ENCODE data around the gene OR9Q1. TPM values are rescaled to one million over a fixed set of nuclear protein-coding genes. Genes with fewer than 3 reads are reported as not detected.

OR9Q1 gene
- total and polyA plus RNA-seq, 2 of the 13 experiments (the other 11 are each of a cell fraction or from before 2014, with no cell fraction given), result not detected

DNA sequence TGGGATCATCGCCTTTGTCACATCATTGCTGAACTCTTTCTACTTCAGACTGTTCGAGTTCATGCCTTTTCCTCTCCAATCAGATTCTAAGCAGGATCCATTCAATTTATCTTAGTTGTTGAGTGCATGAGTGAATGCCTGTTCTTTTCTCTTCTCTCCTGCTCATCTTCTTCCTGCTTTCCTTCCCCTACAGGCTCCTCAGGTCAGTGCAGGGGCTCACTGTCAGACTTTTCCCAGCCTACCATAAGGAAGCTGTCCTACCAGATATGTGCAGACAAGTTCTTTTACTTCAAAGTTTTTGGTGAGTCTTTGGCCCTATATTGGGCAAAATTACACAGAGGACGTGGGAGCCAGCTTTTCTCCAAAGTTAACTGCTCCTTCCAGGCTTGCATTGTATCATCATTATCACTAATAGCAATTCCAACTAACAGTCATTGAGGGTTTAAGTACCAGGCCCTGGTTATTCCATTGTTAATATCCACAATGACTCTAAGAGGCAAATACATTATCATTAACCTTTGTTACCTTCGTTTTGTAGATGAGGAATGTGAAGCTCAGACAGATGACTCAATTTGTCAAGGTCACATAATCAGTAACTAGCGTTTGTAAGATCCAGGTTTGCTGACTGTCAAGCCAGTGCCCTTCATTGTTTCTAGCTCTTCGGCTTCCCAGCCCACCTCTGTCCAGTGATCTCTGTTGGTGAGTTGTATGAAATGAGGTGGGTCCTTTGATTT lies 37.4 kb downstream of the OR9Q1 start (continued):
- TF ChIP-seq, protein P1, sequence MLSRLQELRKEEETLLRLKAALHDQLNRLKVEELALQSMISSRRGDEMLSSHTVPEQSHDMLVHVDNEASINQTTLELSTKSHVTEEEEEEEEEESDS (CRISPR knock-in tag; IDR thresholded peaks at IDR 0.05; ENCODE audit: borderline replicate concordance), result no peak
- TF ChIP-seq ZNF569 (CRISPR knock-in tag; IDR thresholded peaks at IDR 0.05; ENCODE audit: borderline replicate concordance) (no peak), ZNF331 (CRISPR knock-in tag; IDR thresholded peaks at IDR 0.05) (0 out of 2 replicates have a peak, but pooled peaks have one; percentile 31), CENPX (CRISPR knock-in tag; IDR thresholded peaks at IDR 0.05) (no peak), HMG20A (CRISPR knock-in tag; IDR thresholded peaks at IDR 0.05; ENCODE audit: borderline replicate concordance) (peak; percentile 80), ZNF160 (CRISPR knock-in tag; IDR thresholded peaks at IDR 0.05) (no peak), HDAC6 (IDR thresholded peaks at IDR 0.05; ENCODE audit: low read depth, low read length) (no peak), XBP1 (CRISPR knock-in tag; IDR thresholded peaks at IDR 0.05) (no peak), HOXA7 (CRISPR knock-in tag; IDR thresholded peaks at IDR 0.05) (no peak), ZNF280D (CRISPR knock-in tag; IDR thresholded peaks at IDR 0.05) (0 out of 2 replicates have a peak, but pooled peaks have one; percentile 71), ZNF629 (CRISPR knock-in tag; conservative IDR thresholded peaks at IDR 0.05) (no peak), ZNF282 (IDR thresholded peaks at IDR 0.05; ENCODE audit: partially characterized antibody) (no peak), GPN1 (CRISPR knock-in tag; IDR thresholded peaks at IDR 0.05; ENCODE audit: borderline replicate concordance) (no peak), NFIC (IDR thresholded peaks at IDR 0.05; ENCODE audit: low read length) (no peak), ATF7 (IDR thresholded peaks at IDR 0.05) (no peak), ATF7 (CRISPR knock-in tag; IDR thresholded peaks at IDR 0.05) (no peak), ARHGAP35 (CRISPR knock-in tag; IDR thresholded peaks at IDR 0.05; ENCODE audit: borderline replicate concordance) (no peak), ERF (CRISPR knock-in tag; IDR thresholded peaks at IDR 0.05) (peak; percentile 29; the same call in 1 of the 2 replicates), GATA4 (IDR thresholded peaks at IDR 0.05; ENCODE audit: borderline replicate concordance, low read depth) (no peak), SALL1 (CRISPR knock-in tag; IDR thresholded peaks at IDR 0.05) (peak; percentile 70), FOSL2 (CRISPR knock-in tag; IDR thresholded peaks at IDR 0.05) (peak; percentile 90), PLRG1 (conservative IDR thresholded peaks at IDR 0.05) (no peak), NFATC3 (CRISPR knock-in tag; IDR thresholded peaks at IDR 0.05) (no peak), ZBTB3 (CRISPR knock-in tag; IDR thresholded peaks at IDR 0.05; ENCODE audit: borderline replicate concordance, low read depth) (no peak), EEA1 (CRISPR knock-in tag; IDR thresholded peaks at IDR 0.05; ENCODE audit: borderline replicate concordance) (no peak)
- TF ChIP-seq, protein P2, sequence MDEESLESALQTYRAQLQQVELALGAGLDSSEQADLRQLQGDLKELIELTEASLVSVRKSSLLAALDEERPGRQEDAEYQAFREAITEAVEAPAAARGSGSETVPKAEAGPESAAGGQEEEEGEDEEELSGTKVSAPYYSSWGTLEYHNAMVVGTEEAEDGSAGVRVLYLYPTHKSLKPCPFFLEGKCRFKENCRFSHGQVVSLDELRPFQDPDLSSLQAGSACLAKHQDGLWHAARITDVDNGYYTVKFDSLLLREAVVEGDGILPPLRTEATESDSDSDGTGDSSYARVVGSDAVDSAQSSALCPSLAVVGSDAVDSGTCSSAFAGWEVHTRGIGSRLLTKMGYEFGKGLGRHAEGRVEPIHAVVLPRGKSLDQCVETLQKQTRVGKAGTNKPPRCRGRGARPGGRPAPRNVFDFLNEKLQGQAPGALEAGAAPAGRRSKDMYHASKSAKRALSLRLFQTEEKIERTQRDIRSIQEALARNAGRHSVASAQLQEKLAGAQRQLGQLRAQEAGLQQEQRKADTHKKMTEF (CRISPR knock-in tag; IDR thresholded peaks at IDR 0.05), result peak; percentile 67
